SK-N-SH (cell line): ENCODE measurements around the gene KRT35. TPM values are rescaled to one million over a fixed set of nuclear protein-coding genes. Genes with fewer than 3 reads are reported as not detected.

Source experiments
- CTCF ChIA-PET: fragments of 300-600, 350-600 bp; formaldehyde crosslinking; extraction: SDS; loops from one replicate; lab custom pipeline; 2021; lab: Yijun Ruan, JAX
- POLR2A ChIA-PET: fragments of 350-600 bp; sonication (Branson Sonifier 250); formaldehyde crosslinking; extraction: SDS; loops from one replicate; lab custom pipeline; 2020; ENCODE audit warnings: antibody characterized with exemption, inconsistent platforms; lab: Yijun Ruan, JAX
- DNase-seq: peaks from one replicate; pipeline ENCODE4 v3.0.0; 2012
- H2AFZ ChIP-seq: fragments of 200-600 bp; sonication (generic); 2 replicates; pipeline ENCODE4 v1.8.1; 2016; ENCODE audit warnings: antibody characterized with exemption, mild to moderate bottlenecking, low read depth
- H3F3A ChIP-seq: fragments of 200-600 bp; sonication (generic); replicated peaks from 2 replicates; pipeline ENCODE3; 2016; ENCODE audit warnings: antibody characterized with exemption, mild to moderate bottlenecking; ENCODE audit not compliant: insufficient read depth
- H3K27ac ChIP-seq, 2 experiments: fragments of 200-500 bp in 1 of 2; fragments of 200-600 bp in 1 of 2; sonication (Bioruptor generic) in 1 of 2; sonication (generic), shearing (Covaris generic) in 1 of 2; 2 replicates each; pipeline versions ENCODE4 v1.5.1 to v1.6.1; 2014 to 2016; ENCODE audit warnings: low read depth in 2 of 2, inconsistent platforms in 1 of 2, low read length in 1 of 2, mild to moderate bottlenecking in 1 of 2, mixed read lengths in 1 of 2
- H3K27me3 ChIP-seq: fragments of 200-600 bp; sonication (generic), shearing (Covaris generic); 2 replicates; pipeline ENCODE4 v1.6.1; 2016; ENCODE audit warnings: mixed run types; ENCODE audit not compliant: insufficient read depth
- H3K36me3 ChIP-seq, 2 experiments: fragments of 200-500 bp in 1 of 2; fragments of 200-600 bp in 1 of 2; sonication (Bioruptor generic) in 1 of 2; sonication (generic) in 1 of 2; replicated peaks in 1 of 2; 2 replicates each; pipeline versions ENCODE3 to v1.5.1; 2014 to 2016; ENCODE audit warnings: low read length in 1 of 2, mild to moderate bottlenecking in 1 of 2; ENCODE audit not compliant: insufficient read depth in 2 of 2, control insufficient read depth in 1 of 2
- H3K4me1 ChIP-seq, 2 experiments: fragments of 200-500 bp in 1 of 2; fragments of 200-600 bp in 1 of 2; sonication (Bioruptor generic) in 1 of 2; sonication (generic), shearing (Covaris generic) in 1 of 2; 2 replicates each; pipeline versions ENCODE4 v1.5.1 to v1.6.1; 2014 to 2016; ENCODE audit warnings: low read depth in 1 of 2, low read length in 1 of 2, mixed run types in 1 of 2; ENCODE audit not compliant: insufficient read depth in 2 of 2, control insufficient read depth in 1 of 2
- H3K4me2 ChIP-seq: fragments of 200-600 bp; sonication (generic), shearing (Covaris generic); 2 replicates; pipeline ENCODE4 v1.6.1; 2017; ENCODE audit warnings: mixed run types
- H3K4me3 ChIP-seq, 2 experiments: fragments of 200-500 bp in 1 of 2; fragments of 200-600 bp in 1 of 2; sonication (Bioruptor generic) in 1 of 2; sonication (generic), shearing (Covaris generic) in 1 of 2; 2 replicates each; pipeline versions ENCODE4 v1.5.1 to v1.8.1; 2014 to 2016; ENCODE audit warnings: low read depth in 2 of 2, inconsistent platforms in 1 of 2, low read length in 1 of 2, mild to moderate bottlenecking in 1 of 2, mixed read lengths in 1 of 2, moderate library complexity in 1 of 2
- H3K79me2 ChIP-seq: fragments of 200-600 bp; sonication (generic); 2 replicates; pipeline ENCODE4 v1.8.1; 2017; ENCODE audit warnings: mild to moderate bottlenecking; ENCODE audit not compliant: insufficient read depth
- H3K9ac ChIP-seq: fragments of 200-600 bp; sonication (generic); 2 replicates; pipeline ENCODE4 v1.6.1; 2017; ENCODE audit warnings: mixed run types
- H3K9me2 ChIP-seq: fragments of 200-600 bp; sonication (generic); 2 replicates; pipeline ENCODE4 v1.6.1; 2017; ENCODE audit warnings: mixed run types
- H3K9me3 ChIP-seq: fragments of 200-600 bp; sonication (generic); 2 replicates; pipeline ENCODE4 v1.6.1; 2017; ENCODE audit warnings: mixed run types, mild to moderate bottlenecking, moderate library complexity
- H4K20me1 ChIP-seq: fragments of 200-600 bp; sonication (generic); 2 replicates; pipeline ENCODE4 v1.6.1; 2017; ENCODE audit warnings: mild to moderate bottlenecking, mixed run types; ENCODE audit not compliant: insufficient read depth
- CHD2 ChIP-seq: fragments of 150-350 bp; IDR thresholded peaks from 2 replicates; pipeline ENCODE4 v1.6.1; 2018; ENCODE audit warnings: low read length; ENCODE audit not compliant: partially characterized antibody
- ELF1 ChIP-seq: IDR thresholded peaks from 2 replicates; pipeline ENCODE4 v1.4.0; 2012
- EZH2phosphoT487 ChIP-seq: fragments of 200-600 bp; sonication (generic); IDR thresholded peaks from 2 replicates; pipeline ENCODE4 v1.6.1; 2017; ENCODE audit warnings: low read depth, mixed run types, mild to moderate bottlenecking, antibody characterized with exemption, moderate library complexity, borderline replicate concordance
- FOXJ3 ChIP-seq: sonication (generic); formaldehyde crosslinking; IDR thresholded peaks from 2 replicates; pipeline ENCODE4 v1.5.1; 2020; ENCODE audit warnings: mild to moderate bottlenecking, missing genetic modification reagents
- FOXM1 ChIP-seq: IDR thresholded peaks from 2 replicates; pipeline ENCODE4 v1.4.0; 2012; ENCODE audit warnings: low read depth, mild to moderate bottlenecking
- GABPA ChIP-seq: IDR thresholded peaks from 2 replicates; pipeline ENCODE4 v1.4.0; 2012; ENCODE audit warnings: low read depth, mild to moderate bottlenecking
- MEF2A ChIP-seq: IDR thresholded peaks from 2 replicates; pipeline ENCODE4 v1.4.0; 2012; ENCODE audit warnings: low read depth, borderline replicate concordance
- NFIC ChIP-seq: IDR thresholded peaks from 2 replicates; pipeline ENCODE4 v1.4.0; 2012; ENCODE audit warnings: borderline replicate concordance
- RAD21 ChIP-seq: IDR thresholded peaks from 2 replicates; pipeline ENCODE4 v1.6.1; 2012; ENCODE audit warnings: mild to moderate bottlenecking, low read length
- RCOR1 ChIP-seq: fragments of 150-350 bp; IDR thresholded peaks from 2 replicates; pipeline ENCODE4 v1.6.1; 2017; ENCODE audit warnings: antibody characterized with exemption, low read length
- RFX5 ChIP-seq: IDR thresholded peaks from 2 replicates; pipeline ENCODE4 v1.6.1; 2012; ENCODE audit warnings: mild to moderate bottlenecking, improper control_type of control experiment, low read length
- SIN3A ChIP-seq: IDR thresholded peaks from 2 replicates; pipeline ENCODE4 v1.6.1; 2012; ENCODE audit warnings: low read depth, mild to moderate bottlenecking, low read length, moderate library complexity, borderline replicate concordance
- SMC3 ChIP-seq: IDR thresholded peaks from 2 replicates; pipeline ENCODE4 v1.6.1; 2012; ENCODE audit warnings: low read depth, low read length, improper control_type of control experiment
- WGBS: methylation state at CpG from one replicate; pipeline ENCODE4 v1.1.6; 2017; ENCODE audit warnings: low lambda C conversion rate; 5-methylcytosine and 5-hydroxymethylcytosine counted together
- polyA plus RNA-seq, 3 experiments: library from polyadenylated mRNA; depleted of rRNA; stranded (reverse); fragments of >200 nt; gene quantifications; 2 replicates each; pipeline ENCODE4 v1.2.3, GENCODE V29; 2012
- TF ChIP-seq, protein P1 (sequence below): IDR thresholded peaks from 2 replicates; pipeline ENCODE4 v1.6.1; 2012; ENCODE audit warnings: mild to moderate bottlenecking, low read depth, low read length, moderate library complexity
- TF ChIP-seq, protein P2 (sequence below): IDR thresholded peaks from 2 replicates; pipeline ENCODE4 v1.4.0; 2012; ENCODE audit warnings: low read depth
- TF ChIP-seq, protein P3 (sequence below): IDR thresholded peaks from 2 replicates; pipeline ENCODE4 v1.4.0; 2012; ENCODE audit warnings: low read depth, borderline replicate concordance
- TF ChIP-seq, protein P4 (sequence below): fragments of 200-600 bp; sonication (generic); IDR thresholded peaks from 2 replicates; pipeline ENCODE4 v1.6.1; 2017; ENCODE audit warnings: antibody characterized with exemption, mild to moderate bottlenecking, moderate library complexity

KRT35 gene
- polyA plus RNA-seq, 1 of the 3 experiments (the other 2 are of a cell fraction) = not detected

DNA sequence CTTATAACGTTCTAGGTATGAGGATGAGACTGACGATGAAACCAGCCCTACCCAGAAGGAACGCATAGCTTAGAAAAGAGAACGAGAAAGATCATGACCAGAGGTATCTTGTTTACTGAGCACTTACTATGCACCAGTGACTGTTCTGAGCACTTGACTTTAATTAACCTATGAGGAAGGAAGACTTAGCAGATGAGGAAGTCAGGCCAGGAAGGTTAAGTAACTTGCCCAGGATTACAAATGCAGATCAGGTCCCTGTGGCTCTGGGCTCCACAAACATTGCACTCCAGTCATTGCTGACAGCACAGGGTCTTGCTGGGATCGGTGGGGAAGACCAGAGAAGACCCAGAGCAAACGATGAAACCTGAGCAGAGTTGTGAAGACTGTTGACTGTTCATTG lies 17.3 kb upstream of the KRT35 start:
- no peaks in the 10 kb centered on the region for H3K9me3 ChIP-seq
- ChIA-PET POLR2A (no interaction called here), CTCF (interaction anchor here (1.1 to 8.5 kb wide), 5 partner anchors 10 to 169 kb away, joined by 3 to 67 read pairs (median 5); no protein-coding TSS in a partner anchor)

More for the DNA sequence above, 17.3 kb upstream of the KRT35 start:
- Histone ChIP-seq H3K27me3 (no peaks in the 10 kb centered on the region), H3F3A (no peaks in the 10 kb centered on the region), H3K36me3 (no peaks in the 10 kb centered on the region), H3K27ac (no peak overlapping the region), H3K79me2 (no peaks in the 10 kb centered on the region), H4K20me1 (no peaks in the 10 kb centered on the region), H2AFZ (no peak overlapping the region), H3K4me2 (no peak overlapping the region)
- no peak for DNase-seq
- WGBS = 88% methylated on average over 6 of the region's 6 CpGs
- TF ChIP-seq SIN3A (no peak), FOXJ3 (CRISPR knock-in tag) (no peak), CHD2 (no peak), NFIC (no peak), RFX5 (no peak), GABPA (no peak), FOXM1 (no peak), ELF1 (no peak), RAD21 (no peak), RCOR1 (no peak), SMC3 (no peak), EZH2phosphoT487 (no peak), MEF2A (no peak)
- TF ChIP-seq, protein P1, sequence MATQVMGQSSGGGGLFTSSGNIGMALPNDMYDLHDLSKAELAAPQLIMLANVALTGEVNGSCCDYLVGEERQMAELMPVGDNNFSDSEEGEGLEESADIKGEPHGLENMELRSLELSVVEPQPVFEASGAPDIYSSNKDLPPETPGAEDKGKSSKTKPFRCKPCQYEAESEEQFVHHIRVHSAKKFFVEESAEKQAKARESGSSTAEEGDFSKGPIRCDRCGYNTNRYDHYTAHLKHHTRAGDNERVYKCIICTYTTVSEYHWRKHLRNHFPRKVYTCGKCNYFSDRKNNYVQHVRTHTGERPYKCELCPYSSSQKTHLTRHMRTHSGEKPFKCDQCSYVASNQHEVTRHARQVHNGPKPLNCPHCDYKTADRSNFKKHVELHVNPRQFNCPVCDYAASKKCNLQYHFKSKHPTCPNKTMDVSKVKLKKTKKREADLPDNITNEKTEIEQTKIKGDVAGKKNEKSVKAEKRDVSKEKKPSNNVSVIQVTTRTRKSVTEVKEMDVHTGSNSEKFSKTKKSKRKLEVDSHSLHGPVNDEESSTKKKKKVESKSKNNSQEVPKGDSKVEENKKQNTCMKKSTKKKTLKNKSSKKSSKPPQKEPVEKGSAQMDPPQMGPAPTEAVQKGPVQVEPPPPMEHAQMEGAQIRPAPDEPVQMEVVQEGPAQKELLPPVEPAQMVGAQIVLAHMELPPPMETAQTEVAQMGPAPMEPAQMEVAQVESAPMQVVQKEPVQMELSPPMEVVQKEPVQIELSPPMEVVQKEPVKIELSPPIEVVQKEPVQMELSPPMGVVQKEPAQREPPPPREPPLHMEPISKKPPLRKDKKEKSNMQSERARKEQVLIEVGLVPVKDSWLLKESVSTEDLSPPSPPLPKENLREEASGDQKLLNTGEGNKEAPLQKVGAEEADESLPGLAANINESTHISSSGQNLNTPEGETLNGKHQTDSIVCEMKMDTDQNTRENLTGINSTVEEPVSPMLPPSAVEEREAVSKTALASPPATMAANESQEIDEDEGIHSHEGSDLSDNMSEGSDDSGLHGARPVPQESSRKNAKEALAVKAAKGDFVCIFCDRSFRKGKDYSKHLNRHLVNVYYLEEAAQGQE = no peak
- TF ChIP-seq, protein P2, sequence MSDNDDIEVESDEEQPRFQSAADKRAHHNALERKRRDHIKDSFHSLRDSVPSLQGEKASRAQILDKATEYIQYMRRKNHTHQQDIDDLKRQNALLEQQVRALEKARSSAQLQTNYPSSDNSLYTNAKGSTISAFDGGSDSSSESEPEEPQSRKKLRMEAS = no peak
- TF ChIP-seq, protein P3, sequence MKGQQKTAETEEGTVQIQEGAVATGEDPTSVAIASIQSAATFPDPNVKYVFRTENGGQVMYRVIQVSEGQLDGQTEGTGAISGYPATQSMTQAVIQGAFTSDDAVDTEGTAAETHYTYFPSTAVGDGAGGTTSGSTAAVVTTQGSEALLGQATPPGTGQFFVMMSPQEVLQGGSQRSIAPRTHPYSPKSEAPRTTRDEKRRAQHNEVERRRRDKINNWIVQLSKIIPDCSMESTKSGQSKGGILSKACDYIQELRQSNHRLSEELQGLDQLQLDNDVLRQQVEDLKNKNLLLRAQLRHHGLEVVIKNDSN = no peak
- TF ChIP-seq, protein P4, sequence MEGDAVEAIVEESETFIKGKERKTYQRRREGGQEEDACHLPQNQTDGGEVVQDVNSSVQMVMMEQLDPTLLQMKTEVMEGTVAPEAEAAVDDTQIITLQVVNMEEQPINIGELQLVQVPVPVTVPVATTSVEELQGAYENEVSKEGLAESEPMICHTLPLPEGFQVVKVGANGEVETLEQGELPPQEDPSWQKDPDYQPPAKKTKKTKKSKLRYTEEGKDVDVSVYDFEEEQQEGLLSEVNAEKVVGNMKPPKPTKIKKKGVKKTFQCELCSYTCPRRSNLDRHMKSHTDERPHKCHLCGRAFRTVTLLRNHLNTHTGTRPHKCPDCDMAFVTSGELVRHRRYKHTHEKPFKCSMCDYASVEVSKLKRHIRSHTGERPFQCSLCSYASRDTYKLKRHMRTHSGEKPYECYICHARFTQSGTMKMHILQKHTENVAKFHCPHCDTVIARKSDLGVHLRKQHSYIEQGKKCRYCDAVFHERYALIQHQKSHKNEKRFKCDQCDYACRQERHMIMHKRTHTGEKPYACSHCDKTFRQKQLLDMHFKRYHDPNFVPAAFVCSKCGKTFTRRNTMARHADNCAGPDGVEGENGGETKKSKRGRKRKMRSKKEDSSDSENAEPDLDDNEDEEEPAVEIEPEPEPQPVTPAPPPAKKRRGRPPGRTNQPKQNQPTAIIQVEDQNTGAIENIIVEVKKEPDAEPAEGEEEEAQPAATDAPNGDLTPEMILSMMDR = no peak
- TF ChIP-seq, all 33 proteins: peak for 0
- H3K9ac ChIP-seq = no peak overlapping the region
- H3K4me3 ChIP-seq = no peak overlapping the region
- no peaks in the 10 kb centered on the region for H3K9me2 ChIP-seq
- peaks cover 9 to 19% of the 10 kb centered on the region in 2 experiments; a peak in 3 of 4 replicates for H3K4me1 ChIP-seq
